ENCODE measurements around the gene ZNF407.
"Not testable (repeated sequence)": the region's sequence is repeated elsewhere in the genome, so short reads cannot be mapped to it uniquely, and the experiment has no call there.

ZNF407 gene

DNA sequence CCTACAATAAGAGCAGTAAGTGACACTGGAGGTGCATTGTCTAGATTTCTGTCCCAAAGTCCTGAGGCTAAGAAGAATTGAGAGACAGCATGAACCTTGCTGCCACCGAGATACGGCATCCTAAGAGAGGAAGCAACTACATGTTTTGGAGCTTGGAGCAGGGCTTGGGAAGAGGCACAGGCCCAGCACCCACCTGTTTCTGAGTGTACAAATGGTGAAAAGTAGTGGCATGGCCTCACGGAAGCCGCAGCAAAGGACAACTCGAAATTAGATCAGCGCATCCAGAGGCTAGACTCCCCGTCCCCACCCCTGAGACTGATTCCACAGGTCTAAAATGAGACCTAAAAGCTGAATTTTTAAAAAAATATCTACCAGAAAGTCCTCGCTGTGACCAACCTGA is 483.8 kb downstream of the ZNF407 start:
- DNase-seq = no peak

DNA sequence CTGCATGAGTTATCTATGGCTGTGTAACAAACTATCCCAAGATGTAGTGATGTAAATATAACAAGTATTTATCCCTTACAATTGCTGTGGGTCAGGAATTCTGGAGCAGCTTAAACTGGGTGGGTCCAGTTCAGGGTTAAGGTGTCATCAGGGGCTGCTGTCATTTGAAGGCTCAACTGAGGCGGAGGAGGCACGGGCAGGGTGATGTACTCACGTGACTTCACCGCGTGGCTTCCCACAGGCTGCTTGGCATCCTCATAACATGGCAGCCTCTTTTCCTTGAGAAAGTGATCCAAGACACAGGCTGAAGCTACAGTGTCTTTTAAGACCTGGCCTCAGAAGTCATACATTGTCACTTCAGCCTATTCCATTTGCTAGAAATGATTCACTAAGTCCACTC is 485.5 kb downstream of the ZNF407 start:
- DNase-seq = no peak

DNA sequence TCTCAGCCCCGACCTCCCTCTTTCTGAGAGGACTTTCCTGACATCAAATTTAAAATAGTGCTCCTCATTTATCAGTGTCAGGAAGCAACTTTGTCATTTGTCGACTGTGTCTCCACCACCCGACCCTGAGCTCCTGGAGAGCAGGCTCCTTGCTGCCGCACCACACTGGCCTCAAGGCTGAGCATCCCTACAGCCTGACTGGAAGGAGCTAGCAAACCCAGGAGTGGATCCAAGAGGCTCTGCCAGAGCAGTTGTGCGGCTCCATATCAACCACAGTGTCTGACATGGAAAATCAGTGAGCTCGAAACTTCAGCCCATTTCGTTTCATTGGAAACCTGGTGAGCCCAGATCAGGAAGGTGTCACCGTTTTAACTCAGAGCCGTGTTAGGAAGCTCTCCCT is 486.1 kb downstream of the ZNF407 start:
- no peak for DNase-seq

DNA sequence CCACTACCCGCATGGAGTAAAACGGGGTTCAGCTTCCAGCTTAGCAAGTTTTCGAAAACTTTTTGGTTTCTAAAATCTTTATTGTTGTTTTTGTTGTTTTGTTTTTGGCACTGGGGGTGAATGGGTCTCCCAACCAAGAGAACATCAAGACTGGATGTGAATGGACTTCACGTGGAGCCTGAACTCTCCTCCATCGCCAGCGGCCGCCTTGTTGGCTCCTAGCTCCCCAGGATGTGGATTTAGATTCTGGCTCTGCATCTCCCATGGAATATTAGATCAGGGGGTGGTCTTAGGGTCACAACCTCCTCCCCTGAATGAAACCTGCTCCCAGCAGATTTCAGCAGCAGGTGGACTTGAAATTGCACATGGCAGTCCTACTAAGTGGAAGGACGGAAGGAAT is 488.0 kb downstream of the ZNF407 start:
- DNase-seq = not testable (repeated sequence)

DNA sequence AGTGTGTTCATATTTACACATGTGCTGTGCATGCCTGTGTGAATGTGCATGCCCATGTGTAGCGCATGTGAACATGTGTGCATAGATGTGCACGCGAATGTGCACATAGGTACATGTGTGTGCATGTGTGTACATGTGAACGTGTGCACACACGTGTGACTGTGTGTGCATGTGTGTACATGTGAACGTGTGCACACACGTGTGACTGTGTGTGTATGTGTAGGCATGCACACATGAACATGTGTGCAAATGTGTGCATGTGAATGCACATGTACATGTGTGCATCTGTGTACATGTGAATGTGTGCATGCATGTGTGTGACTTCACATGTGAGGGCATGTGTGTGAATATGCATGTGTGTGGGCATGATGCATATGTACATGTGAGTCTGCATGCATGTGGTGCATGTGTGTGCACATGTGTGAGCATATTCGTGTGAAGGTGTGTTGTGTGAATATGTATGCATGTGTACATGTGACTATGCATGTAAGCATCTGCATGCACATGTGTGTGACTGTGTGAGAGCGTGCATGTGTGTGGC is 488.9 kb downstream of the ZNF407 start:
- no peak for DNase-seq

DNA sequence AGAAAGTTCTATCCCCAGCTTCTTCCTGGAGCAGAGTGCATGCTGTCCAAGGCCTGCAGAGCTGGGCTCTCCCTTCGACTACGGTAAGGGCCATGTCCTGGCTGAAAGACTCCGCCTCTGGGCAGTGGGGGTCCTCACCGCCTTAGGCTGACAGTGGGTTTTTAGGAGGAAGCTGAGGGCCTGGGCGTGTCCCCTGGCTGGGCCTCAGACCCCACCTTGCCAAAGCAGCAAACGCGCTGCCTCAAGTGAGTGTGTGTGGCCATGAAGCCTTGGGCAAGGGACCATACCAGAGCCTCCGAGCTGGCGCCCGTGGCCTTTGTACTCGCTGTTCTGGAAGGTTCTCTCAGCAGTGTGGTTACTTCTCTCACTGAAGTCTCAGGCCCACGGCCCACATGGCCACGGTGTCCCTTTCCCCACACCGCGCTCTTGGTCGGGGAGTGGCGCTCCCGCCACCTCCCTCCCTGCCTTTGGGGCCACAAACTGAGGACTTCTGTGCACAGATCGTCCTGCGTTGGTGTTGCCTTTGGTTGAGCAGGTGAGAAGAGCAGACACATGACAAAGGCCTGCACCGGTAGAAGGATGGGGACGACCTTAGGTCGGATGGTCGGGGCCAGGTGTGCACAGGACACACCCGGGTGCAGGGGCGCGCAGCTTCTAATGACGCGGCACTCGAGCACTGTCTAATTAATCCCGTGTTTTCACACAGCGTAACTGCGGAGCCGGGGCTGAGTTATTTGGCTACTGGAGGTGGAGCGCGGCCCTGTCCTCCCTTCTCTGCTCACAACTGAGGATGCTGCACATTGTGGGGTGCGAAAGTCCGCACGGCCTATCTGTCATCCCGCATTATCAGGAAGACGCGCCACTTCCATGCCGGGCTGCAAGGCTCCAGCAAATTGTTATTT is 489.7 kb downstream of the ZNF407 start:
- DNase-seq = peak in 1 of 2 donors; percentile 0

DNA sequence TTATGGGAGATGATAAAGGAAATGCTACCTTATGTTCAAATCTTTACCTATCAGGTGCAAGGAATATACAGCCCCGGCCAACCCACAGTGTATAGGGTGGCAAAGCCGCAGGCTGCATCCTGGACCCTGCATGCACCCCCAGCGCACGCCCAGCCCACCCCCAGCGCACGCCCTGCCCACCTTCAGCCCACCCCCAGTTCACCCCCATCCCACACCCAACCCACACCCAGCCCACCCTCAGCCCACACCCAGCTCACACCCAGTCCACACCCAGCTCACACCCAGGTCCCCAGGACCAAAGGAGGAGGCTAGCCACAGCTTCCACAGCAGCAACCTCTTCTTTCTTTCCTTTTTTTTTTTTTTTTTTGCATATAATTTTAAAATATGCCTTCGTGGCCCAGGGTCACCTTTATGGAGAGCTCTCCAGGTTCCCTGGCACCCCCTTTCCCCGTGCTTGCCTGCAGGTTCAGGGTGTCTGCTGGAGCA is 490.4 kb downstream of the ZNF407 start:
- DNase-seq = no peak

DNA sequence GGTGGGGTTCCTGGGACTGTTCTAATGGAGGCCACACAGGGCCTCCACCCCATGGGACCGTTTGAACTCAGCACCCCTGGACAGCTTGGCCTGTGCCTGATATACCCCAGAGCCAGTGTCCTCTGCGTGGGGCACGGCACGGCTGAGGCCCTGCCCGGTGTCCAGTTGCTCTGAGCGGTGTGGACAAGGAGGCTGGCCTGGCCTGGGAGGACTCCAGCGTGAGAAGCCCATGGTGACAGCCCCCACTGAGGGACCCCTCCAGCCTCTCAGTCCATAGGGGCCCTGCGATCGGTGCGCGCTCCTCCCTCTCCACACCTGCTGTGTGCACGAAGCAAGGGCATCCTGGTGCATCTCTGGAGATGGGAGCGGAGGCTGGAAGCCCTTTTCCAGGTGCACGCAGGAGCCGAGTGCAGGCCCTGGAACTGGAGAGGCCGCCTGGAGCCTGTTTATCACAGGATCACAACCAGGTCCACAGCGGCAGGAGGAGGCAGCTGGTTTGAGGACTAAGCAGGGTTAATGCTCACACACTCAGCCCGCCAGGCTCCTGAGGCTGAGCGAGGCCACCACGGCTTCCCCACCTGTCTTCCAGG is 491.0 kb downstream of the ZNF407 start:
- peak in 1 of 2 donors; percentile 0 for DNase-seq

DNA sequence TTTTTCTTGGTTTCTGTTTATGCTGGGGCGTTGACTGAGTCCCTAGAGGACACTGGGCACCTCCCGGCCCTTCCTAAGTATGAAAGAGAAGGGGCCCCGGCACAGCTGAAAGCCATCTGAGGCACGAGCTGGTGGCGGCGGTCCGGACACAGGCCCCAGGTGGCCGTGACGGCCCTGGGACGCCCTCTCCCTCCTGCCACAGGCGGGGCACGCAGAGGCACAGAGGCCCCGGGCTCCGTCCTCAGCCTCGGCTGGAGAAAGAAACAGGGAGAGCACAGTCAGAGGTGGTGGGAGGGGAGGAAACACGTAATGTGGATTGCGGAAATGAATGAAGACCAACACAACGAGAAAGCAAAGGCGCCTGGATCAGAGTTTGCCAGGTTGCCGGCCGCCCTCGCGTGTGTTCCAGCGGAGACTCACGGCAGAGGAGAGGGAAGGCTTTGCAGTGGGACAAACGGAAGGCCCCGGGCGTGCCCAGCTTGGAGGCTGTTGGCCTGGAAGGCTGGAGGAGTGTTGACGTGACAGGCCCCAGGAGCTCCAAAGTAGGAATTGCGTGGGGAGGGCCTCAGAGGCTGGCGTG is 492.2 kb downstream of the ZNF407 start:
- DNase-seq = no peak

DNA sequence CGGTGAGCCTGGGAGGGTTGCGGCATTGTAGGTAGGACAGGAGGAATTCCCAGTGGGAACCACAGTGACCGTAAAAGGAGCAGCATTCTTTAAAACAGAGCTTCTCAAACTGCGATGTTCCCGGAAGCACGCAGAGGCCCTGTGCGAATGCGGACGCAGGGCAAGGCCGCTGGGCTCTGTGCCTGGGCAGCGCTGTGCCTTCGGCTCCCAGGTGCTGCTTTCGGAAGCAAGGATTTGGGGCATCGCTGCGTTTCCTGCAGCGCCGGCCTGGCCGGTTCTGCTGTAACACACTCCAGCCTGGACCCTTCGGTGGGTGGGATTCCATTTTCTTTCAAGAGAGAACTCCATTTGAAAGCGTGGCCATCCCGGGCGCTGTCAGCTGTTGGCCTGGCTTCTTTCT is 492.7 kb downstream of the ZNF407 start:
- DNase-seq = no peak

DNA sequence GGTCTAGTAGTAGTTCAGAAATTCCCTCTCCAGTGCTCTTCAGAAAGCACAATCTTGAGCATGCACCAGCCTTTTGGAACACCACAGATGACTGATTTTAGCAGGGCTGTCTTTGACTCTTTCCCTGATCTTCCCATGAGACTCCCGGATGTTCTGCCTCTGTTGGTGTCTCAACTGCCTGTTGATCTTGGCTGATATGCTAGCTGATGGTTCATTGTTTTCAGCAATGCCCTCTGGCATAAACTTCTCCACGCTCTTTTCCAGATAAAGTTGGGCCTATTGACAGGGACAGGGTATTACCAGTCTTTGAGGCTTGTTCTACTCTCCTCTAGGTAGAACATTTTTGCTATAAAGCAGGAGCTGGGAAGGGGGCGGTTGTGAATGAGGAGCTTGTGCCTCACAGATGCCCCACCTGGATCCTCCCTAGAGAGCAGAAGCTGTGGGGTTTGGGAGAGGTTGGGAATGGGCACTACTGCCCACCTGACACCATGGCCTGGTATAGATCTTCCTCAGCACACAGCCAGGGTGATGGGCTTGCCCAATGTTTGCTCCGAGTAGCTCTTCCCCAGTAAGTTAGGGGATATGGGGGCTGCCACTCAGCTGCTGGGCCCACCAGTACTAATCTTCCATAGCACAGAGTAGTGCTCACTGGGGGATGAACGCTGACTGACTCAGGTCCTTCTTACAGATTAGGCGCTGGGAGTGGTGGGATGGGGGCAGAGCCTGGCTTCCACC is 500.0 kb downstream of the ZNF407 start:
- DNase-seq = no peak

DNA sequence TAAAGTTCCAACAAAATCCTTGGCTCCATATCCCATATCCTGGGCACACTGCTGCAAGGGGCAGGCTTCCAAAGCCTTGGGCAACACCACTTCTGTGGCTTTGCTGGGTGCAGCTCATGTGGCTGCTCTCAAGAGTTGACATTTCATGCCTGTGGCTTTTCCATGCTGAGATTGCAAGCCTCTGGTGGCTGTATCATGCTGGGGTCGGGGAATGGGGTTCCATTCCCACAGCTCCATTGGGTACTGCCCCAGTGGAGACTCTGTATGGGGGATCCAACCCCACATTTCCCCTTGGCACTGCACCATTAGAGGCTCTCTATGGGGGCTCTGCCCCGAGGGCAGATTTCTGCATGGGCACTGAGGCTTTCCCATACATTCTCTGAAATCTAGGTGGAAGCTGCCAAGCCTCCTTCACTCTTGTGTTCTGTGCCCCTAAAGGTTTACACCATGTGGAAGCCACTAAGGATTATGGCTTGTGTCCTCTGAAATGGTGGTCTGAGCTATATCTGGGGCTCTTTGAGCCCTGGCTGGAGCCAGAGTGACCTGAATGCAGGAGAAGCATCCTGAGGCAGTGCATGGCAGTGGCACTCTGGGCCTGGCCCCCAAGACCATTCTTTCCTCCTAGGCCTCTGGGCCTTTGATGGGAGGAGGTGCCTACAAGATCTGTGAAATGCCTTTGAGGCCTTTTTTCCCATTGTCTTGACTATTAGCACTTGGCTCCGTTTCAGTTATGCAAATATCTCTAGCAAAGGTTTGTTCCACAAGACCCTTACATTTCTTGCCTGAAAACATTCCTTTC is 503.4 kb downstream of the ZNF407 start:
- DNase-seq = no peak

DNA sequence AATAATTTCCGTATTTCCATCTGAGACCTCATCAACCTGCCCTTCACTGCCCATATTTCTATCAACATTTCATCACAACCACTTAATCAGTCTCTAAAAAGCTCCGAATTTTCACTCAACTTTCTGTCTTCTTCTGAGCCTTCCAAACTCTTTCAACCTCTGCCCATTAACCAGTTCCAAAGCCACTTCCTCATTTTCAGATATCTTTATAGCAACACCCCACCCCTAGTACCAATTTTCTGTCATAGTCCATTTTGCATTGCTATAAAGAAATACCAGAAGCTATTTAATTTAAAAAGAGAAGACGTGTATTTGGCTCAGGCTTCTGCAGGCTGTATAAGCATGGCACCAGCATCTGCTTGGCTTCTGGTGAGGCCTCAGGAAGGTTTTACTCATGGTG is 504.2 kb downstream of the ZNF407 start:
- DNase-seq = no peak

DNA sequence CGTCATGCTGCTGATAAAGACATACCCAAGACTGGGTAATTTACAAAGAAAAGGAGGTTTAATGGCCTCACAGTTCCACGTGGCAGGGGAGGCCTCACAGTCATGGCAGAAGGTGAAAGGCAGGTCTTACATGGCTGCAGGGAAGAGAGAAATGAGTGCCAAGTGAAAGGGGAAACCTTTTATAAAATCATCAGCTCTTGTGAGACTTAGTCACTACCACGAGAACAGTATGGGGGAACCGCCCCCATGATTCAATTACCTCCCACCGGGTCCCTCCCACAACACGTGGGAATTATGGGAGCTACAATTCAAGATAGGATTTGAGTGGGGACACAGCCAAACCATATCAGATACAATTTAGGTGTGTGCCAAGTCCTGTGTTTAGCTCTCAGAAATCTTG is 506.4 kb downstream of the ZNF407 start:
- not testable (repeated sequence) for DNase-seq

DNA sequence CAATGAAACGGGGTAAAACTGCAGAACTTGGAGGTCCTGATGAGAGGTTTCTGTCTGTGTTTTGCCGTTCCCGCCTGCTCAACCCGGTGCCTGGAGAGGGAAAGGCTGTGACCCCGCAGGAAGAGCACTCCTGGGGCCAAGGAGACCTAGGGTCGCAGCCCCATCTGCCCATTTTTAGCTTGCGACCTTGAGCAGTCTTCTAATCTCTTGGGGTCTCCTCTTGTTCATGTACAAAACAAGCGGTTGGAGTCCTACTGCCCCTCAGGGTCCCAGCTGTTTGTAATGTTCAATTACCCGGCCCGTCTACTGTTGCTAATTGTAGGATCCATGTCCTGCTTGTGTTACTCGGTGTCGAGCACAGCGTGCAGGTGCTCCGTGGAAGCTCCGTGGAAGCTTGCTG is 506.8 kb downstream of the ZNF407 start:
- DNase-seq = no peak

DNA sequence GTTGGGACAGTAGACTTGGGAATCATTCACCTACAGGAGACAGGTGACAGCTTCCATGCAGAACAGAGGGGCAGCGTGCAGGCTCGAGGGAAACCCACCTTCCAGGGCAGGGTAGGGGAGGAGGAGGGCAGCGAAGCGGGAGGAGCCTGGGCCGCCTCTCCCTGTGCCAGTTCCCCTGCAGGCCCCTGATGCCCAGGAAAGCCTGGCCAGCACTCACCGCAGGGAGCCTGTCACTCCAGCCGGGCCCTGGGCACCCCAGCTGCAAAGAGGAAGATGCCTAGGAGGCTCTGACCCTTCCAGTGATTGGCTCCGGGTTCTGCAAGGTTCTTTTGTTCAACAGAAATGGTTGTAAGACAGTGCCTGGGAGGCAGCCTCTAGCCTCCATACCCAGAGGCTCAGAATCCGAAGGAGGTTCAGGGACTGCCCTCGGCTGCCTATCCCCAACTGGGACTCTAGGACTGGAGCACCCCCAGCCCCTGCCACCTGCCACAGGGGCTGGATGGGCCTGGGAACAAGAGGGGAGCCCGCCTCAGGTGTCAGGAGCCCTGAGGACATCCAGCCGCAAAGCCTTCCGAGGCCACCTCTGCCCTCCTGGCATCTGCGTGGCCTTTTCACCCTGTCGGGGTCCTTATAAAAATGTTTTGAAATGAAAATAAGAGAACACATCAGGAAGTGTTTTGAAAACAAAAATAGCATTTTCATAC is 508.0 kb downstream of the ZNF407 start:
- DNase-seq = no peak

DNA sequence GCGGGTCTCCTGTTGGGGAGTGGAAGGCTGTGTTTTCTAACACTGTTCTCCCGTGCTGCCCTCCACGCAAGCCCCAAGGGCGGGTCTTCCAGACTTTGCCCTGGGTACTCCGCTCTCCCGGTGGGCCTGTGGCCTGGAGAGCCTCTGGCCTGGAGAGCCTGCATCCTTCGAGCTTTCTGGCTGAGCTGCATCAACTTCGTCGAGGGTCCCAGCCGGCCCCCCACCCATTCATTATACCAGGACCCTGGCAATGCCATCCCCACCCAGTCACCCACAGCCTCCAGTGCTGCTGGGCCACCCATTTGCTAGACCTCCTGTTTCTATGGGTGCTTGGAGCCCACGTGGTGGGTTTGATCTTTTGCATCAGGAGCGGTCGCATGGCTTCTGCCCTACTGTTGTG is 509.1 kb downstream of the ZNF407 start:
- no peak for DNase-seq

DNA sequence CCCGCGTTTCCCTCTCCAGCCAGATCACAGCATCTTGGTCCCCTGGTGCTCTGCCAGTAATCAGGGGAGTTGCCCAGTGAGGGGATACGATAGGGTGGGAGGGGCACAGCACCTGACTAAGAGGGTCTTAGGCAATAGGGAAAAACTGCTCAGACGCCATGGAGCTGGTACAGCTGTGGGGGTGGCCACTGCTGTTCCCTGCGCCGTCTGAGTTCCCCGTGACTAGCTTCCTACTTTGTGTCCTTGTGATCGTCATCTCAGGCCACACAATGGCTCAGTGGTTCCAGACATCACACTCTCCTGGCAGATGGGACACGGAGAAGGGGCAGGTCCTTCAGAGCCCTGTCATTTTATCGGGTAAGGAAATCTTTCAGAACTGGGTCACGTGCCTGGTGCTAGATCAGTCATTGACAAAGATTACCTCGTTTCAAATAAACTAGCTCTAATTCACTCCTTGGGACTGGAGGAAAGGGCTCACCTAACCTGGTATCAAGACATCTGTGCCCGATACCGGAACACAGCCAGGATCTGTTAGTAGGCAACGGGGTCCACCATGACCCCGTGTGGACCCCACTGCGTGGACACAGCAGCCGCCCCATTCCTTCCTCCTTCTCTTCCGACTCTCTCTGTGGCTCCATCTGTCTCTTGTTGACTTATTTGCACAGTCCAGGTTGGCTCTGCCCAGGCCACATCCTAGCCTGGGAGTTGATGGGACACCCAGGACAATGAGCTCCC is 509.7 kb downstream of the ZNF407 start:
- no peak for DNase-seq

DNA sequence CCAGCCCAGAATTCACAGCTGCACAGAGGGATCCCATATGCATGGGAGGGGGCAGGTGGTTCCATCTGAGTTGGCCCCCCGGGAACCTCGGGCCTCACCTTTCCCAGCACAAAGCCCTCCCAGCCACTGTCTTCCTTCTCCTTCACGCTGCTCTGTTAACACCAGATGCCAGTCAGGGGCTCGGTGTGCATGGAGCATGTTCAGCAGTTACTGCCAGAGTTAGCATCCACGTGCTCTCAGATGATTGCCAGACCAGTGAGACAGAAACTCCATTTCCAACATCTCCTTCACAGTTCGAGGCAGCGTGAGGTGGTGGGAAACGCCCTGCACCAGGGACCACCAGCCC is 510.2 kb downstream of the ZNF407 start:
- no peak for DNase-seq

DNA sequence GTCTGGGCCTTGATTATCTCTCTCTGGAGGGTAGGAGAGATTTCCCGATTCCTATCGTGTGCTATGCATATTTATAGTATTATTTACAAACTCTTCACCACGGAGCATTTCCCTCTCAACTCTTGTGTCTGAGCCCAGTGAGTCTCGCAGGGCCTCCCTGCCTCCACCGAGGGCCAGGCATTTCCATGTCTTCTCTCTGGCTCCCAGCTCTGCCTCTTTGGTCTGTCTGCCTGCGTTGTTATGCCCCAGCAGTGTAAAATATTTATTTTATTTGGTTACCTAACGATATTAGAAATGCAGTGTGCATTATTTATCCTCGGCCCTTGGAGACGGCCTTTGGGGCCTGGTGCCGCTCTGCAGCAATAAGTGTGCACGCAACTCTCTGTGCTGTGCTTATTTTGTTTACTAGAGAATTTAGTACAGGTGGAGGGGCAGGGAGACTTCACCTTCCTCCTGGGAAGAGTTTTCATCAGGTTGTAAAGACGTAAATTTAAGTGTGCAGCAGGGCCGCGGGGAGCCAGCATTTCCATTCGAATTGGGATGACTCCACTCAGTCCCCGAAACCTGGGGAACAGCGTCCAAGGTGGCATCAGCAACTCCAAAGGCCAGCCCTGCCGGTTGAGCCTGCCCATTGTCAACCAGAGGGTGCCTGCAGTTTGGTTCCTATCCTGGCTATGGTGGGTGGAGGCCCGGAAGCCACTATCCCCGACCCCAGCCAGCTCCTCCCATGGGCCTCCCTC is 511.1 kb downstream of the ZNF407 start:
- DNase-seq = no peak

Measured in CD4-positive, alpha-beta T cell treated with Interferon alpha-2 for 1 hour (primary cell).